Skeletal muscle satellite cell (primary cell): ENCODE measurements around the gene IL4.

Experiments
- H3K27me3 ChIP-seq: 2 replicates; pipeline ENCODE4 v1.7.0; 2013; ENCODE audit warnings: low read length; ENCODE audit not compliant: control insufficient read depth, insufficient read depth
- H3K36me3 ChIP-seq: 2 replicates; pipeline ENCODE4 v1.7.0; 2013; ENCODE audit warnings: mild to moderate bottlenecking, control low read depth, low read length; ENCODE audit not compliant: insufficient read depth
- H3K4me1 ChIP-seq: 2 replicates; pipeline ENCODE4 v1.7.0; 2013; ENCODE audit warnings: low read length; ENCODE audit not compliant: control insufficient read depth, insufficient read depth
- H3K4me2 ChIP-seq: 2 replicates; pipeline ENCODE4 v1.7.0; 2013; ENCODE audit warnings: mild to moderate bottlenecking, low read length
- H3K4me3 ChIP-seq: 2 replicates; pipeline ENCODE4 v1.7.0; 2013; ENCODE audit warnings: low read length
- H3K9ac ChIP-seq: 2 replicates; pipeline ENCODE4 v1.7.0; 2013; ENCODE audit warnings: mild to moderate bottlenecking, low read depth, low read length, moderate library complexity
- H3K9me3 ChIP-seq: replicated peaks from 2 replicates; pipeline ENCODE4 v1.7.0; 2013; ENCODE audit warnings: mild to moderate bottlenecking, control low read depth, low read length

Gene IL4

GRCh38 chr5:132667761-132668705, 5.8 kb upstream of the IL4 start:
- no peaks in the 10 kb centered on the region for H3K36me3 ChIP-seq
- no peak overlapping the region for H3K4me2 ChIP-seq
- H3K4me3 ChIP-seq: no peak overlapping the region
- no peaks in the 10 kb centered on the region for H3K27me3 ChIP-seq
- H3K4me1 ChIP-seq: peaks cover 4% of the 10 kb centered on the region
- H3K9me3 ChIP-seq: no peaks in the 10 kb centered on the region
- no peak overlapping the region for H3K9ac ChIP-seq

GRCh38 chr5:132668706-132669454, 4.9 kb upstream of the IL4 start:
- Histone ChIP-seq H3K9me3 (no peaks in the 10 kb centered on the region), H3K4me1 (peaks cover 2% of the 10 kb centered on the region), H3K9ac (no peak overlapping the region), H3K4me2 (no peak overlapping the region), H3K4me3 (no peak overlapping the region), H3K27me3 (no peaks in the 10 kb centered on the region), H3K36me3 (no peaks in the 10 kb centered on the region)

- H3K4me1 ChIP-seq: peaks cover 8% of the 10 kb centered on the region
- no peak overlapping the region for H3K9ac ChIP-seq
- no peaks in the 10 kb centered on the region for H3K36me3 ChIP-seq
- no peaks in the 10 kb centered on the region for H3K27me3 ChIP-seq
- no peaks in the 10 kb centered on the region for H3K9me3 ChIP-seq
- H3K4me2 ChIP-seq: no peak overlapping the region
- H3K4me3 ChIP-seq: no peak overlapping the region
Measured at GRCh38 chr5:132669455-132669820, 4.4 kb upstream of the IL4 start.

GRCh38 chr5:132669966-132670882, 3.6 kb upstream of the IL4 start:
- H3K4me1 ChIP-seq: peaks cover 13% of the 10 kb centered on the region
- H3K9me3 ChIP-seq: no peaks in the 10 kb centered on the region
- H3K27me3 ChIP-seq: no peaks in the 10 kb centered on the region
- H3K4me2 ChIP-seq: no peak overlapping the region
- no peaks in the 10 kb centered on the region for H3K36me3 ChIP-seq
- no peak overlapping the region for H3K9ac ChIP-seq
- no peak overlapping the region for H3K4me3 ChIP-seq

- no peak overlapping the region for H3K4me2 ChIP-seq
- H3K4me1 ChIP-seq: peaks cover 20% of the 10 kb centered on the region
- no peak overlapping the region for H3K9ac ChIP-seq
- no peak overlapping the region for H3K4me3 ChIP-seq
- no peaks in the 10 kb centered on the region for H3K36me3 ChIP-seq
- no peaks in the 10 kb centered on the region for H3K9me3 ChIP-seq
- no peaks in the 10 kb centered on the region for H3K27me3 ChIP-seq
Measured at GRCh38 chr5:132671000-132671399, 2.8 kb upstream of the IL4 start.

GRCh38 chr5:132673488-132673887, 301 bp upstream of the IL4 start:
- peaks cover 37% of the 10 kb centered on the region for H3K4me1 ChIP-seq
- H3K36me3 ChIP-seq: no peaks in the 10 kb centered on the region
- no peak overlapping the region for H3K9ac ChIP-seq
- no peaks in the 10 kb centered on the region for H3K27me3 ChIP-seq
- no peak overlapping the region for H3K4me2 ChIP-seq
- H3K9me3 ChIP-seq: no peaks in the 10 kb centered on the region
- no peak overlapping the region for H3K4me3 ChIP-seq

GRCh38 chr5:132674671-132675506, 1.1 kb downstream of the IL4 start:
- peak overlapping the region; percentile 83 for H3K4me2 ChIP-seq
- H3K4me3 ChIP-seq: peak overlapping the region; percentile 59
- peak overlapping the region; percentile 67 for H3K9ac ChIP-seq
- no peaks in the 10 kb centered on the region for H3K27me3 ChIP-seq
- peaks cover 40% of the 10 kb centered on the region for H3K4me1 ChIP-seq
- H3K9me3 ChIP-seq: no peaks in the 10 kb centered on the region
- no peaks in the 10 kb centered on the region for H3K36me3 ChIP-seq

- Histone ChIP-seq H3K9me3 (no peaks in the 10 kb centered on the region), H3K9ac (no peak overlapping the region), H3K36me3 (no peaks in the 10 kb centered on the region), H3K4me2 (no peak overlapping the region), H3K4me3 (no peak overlapping the region), H3K4me1 (peaks cover 44% of the 10 kb centered on the region), H3K27me3 (no peaks in the 10 kb centered on the region)
Measured at GRCh38 chr5:132675936-132676689, 2.3 kb downstream of the IL4 start.

GRCh38 chr5:132677191-132677590, 3.4 kb downstream of the IL4 start:
- no peak overlapping the region for H3K4me2 ChIP-seq
- H3K9ac ChIP-seq: peak overlapping the region; percentile 4
- H3K4me3 ChIP-seq: no peak overlapping the region
- H3K9me3 ChIP-seq: no peaks in the 10 kb centered on the region
- no peaks in the 10 kb centered on the region for H3K36me3 ChIP-seq
- H3K27me3 ChIP-seq: no peaks in the 10 kb centered on the region
- peaks cover 44% of the 10 kb centered on the region for H3K4me1 ChIP-seq
